GM12891 (cell line): ENCODE measurements around the gene KCTD1.

ENCODE experiments used
- PAX5 ChIP-seq: IDR thresholded peaks from 2 replicates; pipeline ENCODE4 v1.6.1; 2011; ENCODE audit warnings: low read length, moderate library complexity, mild to moderate bottlenecking; ENCODE audit not compliant: insufficient read depth, severe bottlenecking
- POLR2A ChIP-seq: IDR thresholded peaks from 2 replicates; pipeline ENCODE4 v1.6.1; 2011; ENCODE audit warnings: low read depth, low read length, control low read depth
- POLR2AphosphoS5 ChIP-seq: IDR thresholded peaks from 2 replicates; pipeline ENCODE4 v1.6.1; 2011; ENCODE audit warnings: low read depth, low read length, control low read depth
- TAF1 ChIP-seq: IDR thresholded peaks from 2 replicates; pipeline ENCODE4 v1.6.1; 2011; ENCODE audit warnings: low read depth, low read length, control low read depth

DNA sequence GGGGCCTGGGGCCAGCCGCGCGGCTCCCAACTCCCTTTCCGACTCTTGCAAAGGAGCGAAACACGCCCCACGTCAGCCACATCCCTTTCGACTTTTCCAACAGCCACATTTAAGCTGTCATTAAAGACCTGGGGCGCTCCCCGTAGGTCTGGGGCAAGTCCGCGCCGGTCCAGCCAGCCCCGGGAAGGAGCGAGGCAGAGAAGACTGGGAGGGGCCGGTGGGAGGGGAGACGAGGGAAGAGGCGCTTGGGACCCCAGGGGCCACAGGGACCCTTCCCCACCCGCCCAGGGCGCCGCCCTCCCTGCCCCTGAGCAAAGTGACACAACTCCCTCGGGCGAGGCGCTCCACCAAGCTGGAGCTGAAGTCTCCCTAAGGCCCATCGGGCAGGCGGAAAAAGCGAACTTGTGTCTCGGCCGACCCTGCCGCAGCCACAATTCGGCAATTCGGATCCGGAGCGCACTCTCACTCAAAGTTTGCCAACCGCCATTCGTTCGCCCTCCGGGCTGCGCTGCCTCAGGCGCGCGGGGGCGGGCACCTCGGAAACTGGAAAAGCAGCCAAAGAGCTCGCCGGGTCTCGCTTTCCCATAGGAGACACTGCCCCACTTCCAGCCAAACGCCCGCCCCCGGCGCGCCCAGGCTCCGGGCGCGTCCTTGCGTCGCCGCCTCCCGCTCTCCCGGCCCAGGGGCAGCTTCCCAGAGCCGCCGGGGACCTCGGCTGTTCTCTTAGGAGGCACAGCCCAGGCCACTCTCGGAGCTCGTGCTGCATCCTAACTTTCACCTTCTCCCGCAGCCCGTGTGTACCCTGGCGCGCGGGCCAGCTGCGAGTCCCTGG, 1.1 kb upstream of the KCTD1 start:
- TF ChIP-seq PAX5 (no peak), POLR2A (no peak), TAF1 (no peak), POLR2AphosphoS5 (no peak)
